HG03469 (cell line): ENCODE results near the gene IL1RAPL1.
"Not testable (repeated sequence)": the region's sequence is repeated elsewhere in the genome, so short reads cannot be mapped to it uniquely, and the experiment has no call there.

ENCODE experiments used
- ATAC-seq: cut with Tn5 transposase; IDR thresholded peaks from one replicate; pipeline ENCODE4 v1.9.1; 2021; ENCODE audit warnings: mild to moderate bottlenecking, moderate library complexity, moderate number of reproducible peaks; ENCODE audit not compliant: unreplicated experiment

The IL1RAPL1 gene

GRCh38 chrX:29237972-29238371 is 650.7 kb downstream of the IL1RAPL1 start:
- no peak for ATAC-seq

GRCh38 chrX:29241809-29242208 is 654.6 kb downstream of the IL1RAPL1 start:
- ATAC-seq, result no peak

GRCh38 chrX:29242856-29243255 is 655.6 kb downstream of the IL1RAPL1 start:
- no peak for ATAC-seq

GRCh38 chrX:29243942-29244341 is 656.7 kb downstream of the IL1RAPL1 start:
- no peak for ATAC-seq

GRCh38 chrX:29254515-29254914 is 667.3 kb downstream of the IL1RAPL1 start:
- ATAC-seq, result no peak

- ATAC-seq, result no peak
These were observed 670.3 kb downstream of the IL1RAPL1 start for GRCh38 chrX:29257521-29257920.

GRCh38 chrX:29269390-29269789 is 682.1 kb downstream of the IL1RAPL1 start:
- ATAC-seq, result no peak

GRCh38 chrX:29274517-29274916 is 687.3 kb downstream of the IL1RAPL1 start:
- ATAC-seq, result no peak

GRCh38 chrX:29275928-29276327 is 688.7 kb downstream of the IL1RAPL1 start:
- ATAC-seq, result no peak

GRCh38 chrX:29281078-29281742 is 694.0 kb downstream of the IL1RAPL1 start:
- no peak for ATAC-seq

GRCh38 chrX:29285664-29286063 is 698.4 kb downstream of the IL1RAPL1 start:
- ATAC-seq, result no peak

- ATAC-seq, result no peak
These were observed 708.9 kb downstream of the IL1RAPL1 start for GRCh38 chrX:29295987-29296680.

GRCh38 chrX:29297171-29297800 is 710.0 kb downstream of the IL1RAPL1 start:
- ATAC-seq, result no peak

GRCh38 chrX:29299684-29300083 is 712.4 kb downstream of the IL1RAPL1 start:
- ATAC-seq, result no peak

- ATAC-seq, result no peak
These were observed 721.5 kb downstream of the IL1RAPL1 start for GRCh38 chrX:29308726-29309125.

- no peak for ATAC-seq
These were observed 728.7 kb downstream of the IL1RAPL1 start for GRCh38 chrX:29315931-29316330.

- no peak for ATAC-seq
These were observed 730.8 kb downstream of the IL1RAPL1 start for GRCh38 chrX:29318012-29318411.

GRCh38 chrX:29332429-29332828 is 745.2 kb downstream of the IL1RAPL1 start:
- not testable (repeated sequence) for ATAC-seq

- not testable (repeated sequence) for ATAC-seq
These were observed 745.8 kb downstream of the IL1RAPL1 start for GRCh38 chrX:29333091-29333490.

- ATAC-seq, result no peak
These were observed 761.0 kb downstream of the IL1RAPL1 start for GRCh38 chrX:29348288-29348687.

GRCh38 chrX:29359276-29359675 is 772.0 kb downstream of the IL1RAPL1 start:
- ATAC-seq, result no peak

- not testable (repeated sequence) for ATAC-seq
These were observed 787.5 kb downstream of the IL1RAPL1 start for GRCh38 chrX:29374765-29375164.
